ENCODE results near the gene KATNAL1. TPM values are rescaled to one million over a fixed set of nuclear protein-coding genes. Genes with fewer than 3 reads are reported as not detected.
"Not testable (repeated sequence)": the region's sequence is repeated elsewhere in the genome, so short reads cannot be mapped to it uniquely, and the experiment has no call there.

The KATNAL1 gene
- total RNA-seq, 1 experiment from 2014 or later = 11.2 TPM

DNA sequence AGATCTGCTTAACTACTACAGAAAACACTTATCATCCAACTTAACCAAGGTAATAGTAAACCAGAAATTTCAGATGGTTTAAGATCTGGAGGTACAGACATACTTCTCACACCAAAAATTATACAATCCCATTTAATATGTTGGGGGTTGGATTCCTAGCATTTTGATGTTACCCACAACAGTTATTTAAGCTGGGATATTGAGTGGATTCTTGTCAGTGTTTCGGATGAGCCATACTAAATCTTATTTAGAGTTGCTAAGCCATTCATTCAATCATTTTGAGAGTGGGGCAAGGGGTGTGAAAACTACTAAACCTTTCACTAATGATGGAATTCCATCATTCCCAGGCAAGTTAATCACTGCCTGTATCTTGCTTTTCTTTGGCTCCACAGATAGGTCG is 40.6 kb downstream of the KATNAL1 start:
- H3K9me3 Mint-ChIP-seq = peaks cover 4 to 6% of the 10 kb centered on the region in 2 experiments
- Histone ChIP-seq H4K20me1 (ENCODE audit: control insufficient read depth, insufficient read depth, insufficient read length) (no peaks in the 10 kb centered on the region), H3K79me1 (ENCODE audit: insufficient read depth, low read depth, low read length, poor library complexity, severe bottlenecking) (no peaks in the 10 kb centered on the region), H3K9me3 (ENCODE audit: control insufficient read depth, low read depth, low read length) (no peaks in the 10 kb centered on the region), H4K5ac (ENCODE audit: insufficient read length, low read depth, low read length) (no peak overlapping the region), H3K9ac (ENCODE audit: extremely low read depth, insufficient read length, low read length) (no peak overlapping the region), H4K8ac (replicated peaks; ENCODE audit: insufficient read length, low read depth, low read length) (no peak overlapping the region), H3K27ac (ENCODE audit: insufficient read length, low read depth, low read length) (no peak overlapping the region), H4K91ac (ENCODE audit: insufficient read length, low read depth, low read length) (no peak overlapping the region), H3K27me3 (ENCODE audit: insufficient read depth, low read length) (no peaks in the 10 kb centered on the region), H2BK20ac (ENCODE audit: low read depth, low read length, poor library complexity, severe bottlenecking) (no peak overlapping the region), H3K14ac (ENCODE audit: insufficient read depth, low read length) (no peak overlapping the region), H2AFZ (ENCODE audit: low read length) (no peak overlapping the region), H3K18ac (ENCODE audit: insufficient read length, low read depth, low read length) (no peak overlapping the region), H2BK12ac (ENCODE audit: insufficient read length, low read depth, low read length) (no peak overlapping the region), H2BK120ac (ENCODE audit: low read depth, low read length, poor library complexity, severe bottlenecking) (no peak overlapping the region), H2AK5ac (ENCODE audit: insufficient read length, low read length) (no peak overlapping the region), H3K4me1 (ENCODE audit: insufficient read depth, low read length) (no peaks in the 10 kb centered on the region), H3K23me2 (ENCODE audit: insufficient read length, low read depth, low read length, poor library complexity, severe bottlenecking) (no peaks in the 10 kb centered on the region), H3K79me2 (ENCODE audit: insufficient read depth, low read length) (no peaks in the 10 kb centered on the region), H3K56ac (ENCODE audit: insufficient read length, low read depth, low read length) (no peak overlapping the region), H3K4ac (ENCODE audit: low read depth, low read length) (no peak overlapping the region), H2BK15ac (ENCODE audit: low read depth, low read length) (no peak overlapping the region), H3K23ac (ENCODE audit: insufficient read length, low read depth, low read length) (no peak overlapping the region), H3K4me2 (ENCODE audit: insufficient read depth, insufficient read length, low read length) (no peak overlapping the region), H2BK5ac (ENCODE audit: insufficient read length, low read length) (no peak overlapping the region), H3T11ph (ENCODE audit: low read length) (no peak overlapping the region)
- H3K27ac Mint-ChIP-seq = no peak overlapping the region
- no peaks in the 10 kb centered on the region for H3K27me3 Mint-ChIP-seq (ENCODE audit: low read depth)
- no peak overlapping the region for H3K4me3 Mint-ChIP-seq
- H3K4me1 Mint-ChIP-seq = no peaks in the 10 kb centered on the region
- no peak for DNase-seq
- TF ChIP-seq, protein P1, sequence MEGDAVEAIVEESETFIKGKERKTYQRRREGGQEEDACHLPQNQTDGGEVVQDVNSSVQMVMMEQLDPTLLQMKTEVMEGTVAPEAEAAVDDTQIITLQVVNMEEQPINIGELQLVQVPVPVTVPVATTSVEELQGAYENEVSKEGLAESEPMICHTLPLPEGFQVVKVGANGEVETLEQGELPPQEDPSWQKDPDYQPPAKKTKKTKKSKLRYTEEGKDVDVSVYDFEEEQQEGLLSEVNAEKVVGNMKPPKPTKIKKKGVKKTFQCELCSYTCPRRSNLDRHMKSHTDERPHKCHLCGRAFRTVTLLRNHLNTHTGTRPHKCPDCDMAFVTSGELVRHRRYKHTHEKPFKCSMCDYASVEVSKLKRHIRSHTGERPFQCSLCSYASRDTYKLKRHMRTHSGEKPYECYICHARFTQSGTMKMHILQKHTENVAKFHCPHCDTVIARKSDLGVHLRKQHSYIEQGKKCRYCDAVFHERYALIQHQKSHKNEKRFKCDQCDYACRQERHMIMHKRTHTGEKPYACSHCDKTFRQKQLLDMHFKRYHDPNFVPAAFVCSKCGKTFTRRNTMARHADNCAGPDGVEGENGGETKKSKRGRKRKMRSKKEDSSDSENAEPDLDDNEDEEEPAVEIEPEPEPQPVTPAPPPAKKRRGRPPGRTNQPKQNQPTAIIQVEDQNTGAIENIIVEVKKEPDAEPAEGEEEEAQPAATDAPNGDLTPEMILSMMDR (conservative IDR thresholded peaks at IDR 0.05) = no peak
- WGBS (ENCODE audit: extremely low coverage, insufficient read length, low lambda C conversion rate) = no CpG with 5 or more reads among the region's 2 CpGs
- H3K36me3 Mint-ChIP-seq (ENCODE audit: insufficient read depth in 1 of 3, low read depth in 3 of 3) = peaks cover 6 to 21% (median 19%) of the 10 kb centered on the region in 3 experiments

DNA sequence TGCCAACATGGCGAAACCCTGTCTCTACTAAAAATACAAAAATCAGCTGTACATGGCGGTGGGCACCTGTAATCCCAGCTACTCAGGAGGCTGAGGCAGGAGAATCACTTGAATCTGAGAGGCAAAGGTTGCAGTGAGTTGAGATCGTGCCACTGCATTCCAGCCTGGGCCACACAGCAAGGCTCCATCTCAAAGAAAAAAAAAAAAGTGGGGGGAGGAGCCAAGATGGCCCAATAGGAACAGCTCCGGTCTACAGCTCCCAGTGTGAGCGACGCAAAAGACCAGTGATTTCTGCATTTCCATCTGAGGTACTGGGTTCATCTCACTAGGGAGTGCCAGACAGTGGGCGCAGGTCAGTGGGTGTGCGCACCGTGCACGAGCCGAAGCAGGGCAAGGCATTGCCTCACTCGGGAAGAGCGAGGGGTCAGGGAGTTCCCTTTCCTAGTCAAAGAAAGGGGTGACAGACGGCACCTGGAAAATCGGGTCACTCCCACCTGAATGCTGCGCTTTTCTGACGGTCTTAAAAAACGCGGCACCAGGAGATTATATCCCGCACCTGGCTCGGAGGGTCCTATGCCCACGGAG is 48.1 kb downstream of the KATNAL1 start:
- H3K4me1 ChIP-seq (ENCODE audit: insufficient read depth, low read length); H3K27me3 Mint-ChIP-seq (ENCODE audit: low read depth); H3T11ph ChIP-seq (ENCODE audit: low read length); H3K27ac Mint-ChIP-seq; H3K23ac ChIP-seq (ENCODE audit: insufficient read length, low read depth, low read length); H3K9me3 ChIP-seq (ENCODE audit: control insufficient read depth, low read depth, low read length); H4K91ac ChIP-seq (ENCODE audit: insufficient read length, low read depth, low read length); H2AFZ ChIP-seq (ENCODE audit: low read length); H3K18ac ChIP-seq (ENCODE audit: insufficient read length, low read depth, low read length); H3K23me2 ChIP-seq (ENCODE audit: insufficient read length, low read depth, low read length, poor library complexity, severe bottlenecking); H3K4me3 Mint-ChIP-seq; H4K20me1 ChIP-seq (ENCODE audit: control insufficient read depth, insufficient read depth, insufficient read length); H2BK20ac ChIP-seq (ENCODE audit: low read depth, low read length, poor library complexity, severe bottlenecking); DNase-seq; H2BK5ac ChIP-seq (ENCODE audit: insufficient read length, low read length); H3K27me3 ChIP-seq (ENCODE audit: insufficient read depth, low read length); H3K14ac ChIP-seq (ENCODE audit: insufficient read depth, low read length); H3K4me2 ChIP-seq (ENCODE audit: insufficient read depth, insufficient read length, low read length); H4K5ac ChIP-seq (ENCODE audit: insufficient read length, low read depth, low read length); H3K27ac ChIP-seq (ENCODE audit: insufficient read length, low read depth, low read length); H3K79me2 ChIP-seq (ENCODE audit: insufficient read depth, low read length); H3K4ac ChIP-seq (ENCODE audit: low read depth, low read length); H3K56ac ChIP-seq (ENCODE audit: insufficient read length, low read depth, low read length); H2BK12ac ChIP-seq (ENCODE audit: insufficient read length, low read depth, low read length); H2AK5ac ChIP-seq (ENCODE audit: insufficient read length, low read length); H2BK15ac ChIP-seq (ENCODE audit: low read depth, low read length); H3K79me1 ChIP-seq (ENCODE audit: insufficient read depth, low read depth, low read length, poor library complexity, severe bottlenecking); H3K9ac ChIP-seq (ENCODE audit: extremely low read depth, insufficient read length, low read length); H2BK120ac ChIP-seq (ENCODE audit: low read depth, low read length, poor library complexity, severe bottlenecking); H4K8ac ChIP-seq (replicated peaks; ENCODE audit: insufficient read length, low read depth, low read length): not testable (repeated sequence)
- no CpG with 5 or more reads among the region's 22 CpGs for WGBS (ENCODE audit: extremely low coverage, insufficient read length, low lambda C conversion rate)
- H3K9me3 Mint-ChIP-seq = peaks cover 13% of the 10 kb centered on the region in 2 experiments
- peaks cover 11 to 16% of the 10 kb centered on the region in 2 experiments for H3K4me1 Mint-ChIP-seq
- peaks cover 8 to 28% (median 17%) of the 10 kb centered on the region in 3 experiments for H3K36me3 Mint-ChIP-seq (ENCODE audit: insufficient read depth in 1 of 3, low read depth in 3 of 3)
